ENCODE results near the gene HIVEP3. TPM values are rescaled to one million over a fixed set of nuclear protein-coding genes. Genes with fewer than 3 reads are reported as not detected.

HIVEP3 gene
- total RNA-seq, 1 donor from 2014 or later = 5.8 TPM

DNA sequence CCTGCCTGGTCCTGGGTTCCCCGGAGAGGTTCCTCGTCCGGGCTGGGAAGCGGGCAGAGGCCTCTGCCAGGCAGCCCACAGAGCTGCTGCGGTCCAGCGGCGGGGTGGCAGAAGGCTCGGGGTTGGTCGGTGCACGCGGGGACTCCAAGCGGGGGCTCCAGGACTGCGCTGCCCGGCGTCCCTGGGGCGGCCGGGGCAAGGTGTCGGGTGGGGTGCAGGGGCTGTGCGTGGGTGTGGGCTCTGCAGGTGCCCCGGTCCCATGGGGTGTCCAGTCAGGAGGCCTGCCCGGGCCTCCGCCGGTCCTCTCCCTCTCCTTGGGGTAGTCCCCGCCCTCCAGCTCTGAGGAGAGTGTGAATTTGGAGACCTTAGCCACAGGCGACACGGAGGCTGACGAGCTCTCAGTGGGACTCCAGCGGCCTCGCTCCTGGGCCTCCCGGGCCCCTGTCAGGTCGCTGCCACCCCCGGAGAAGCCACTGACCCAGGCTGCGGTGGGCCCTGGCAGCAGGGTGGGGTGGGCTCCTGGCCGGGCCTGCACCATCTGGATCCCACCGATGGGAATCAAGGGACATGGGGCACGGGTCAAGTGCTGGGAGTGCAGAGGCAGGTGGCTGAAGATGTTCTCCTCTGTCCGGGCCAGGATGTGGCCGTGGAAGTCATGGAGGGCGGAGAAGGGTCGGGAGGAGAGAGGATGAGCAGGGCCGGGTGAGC lies 408.0 kb downstream of the HIVEP3 start:
- H3K27me3 ChIP-seq (ENCODE audit: control insufficient read depth, insufficient read depth, low read length) = no peaks in the 10 kb centered on the region
- no peak overlapping the region for H3K4me3 ChIP-seq (ENCODE audit: low read depth, low read length)
- TF ChIP-seq, protein P1, sequence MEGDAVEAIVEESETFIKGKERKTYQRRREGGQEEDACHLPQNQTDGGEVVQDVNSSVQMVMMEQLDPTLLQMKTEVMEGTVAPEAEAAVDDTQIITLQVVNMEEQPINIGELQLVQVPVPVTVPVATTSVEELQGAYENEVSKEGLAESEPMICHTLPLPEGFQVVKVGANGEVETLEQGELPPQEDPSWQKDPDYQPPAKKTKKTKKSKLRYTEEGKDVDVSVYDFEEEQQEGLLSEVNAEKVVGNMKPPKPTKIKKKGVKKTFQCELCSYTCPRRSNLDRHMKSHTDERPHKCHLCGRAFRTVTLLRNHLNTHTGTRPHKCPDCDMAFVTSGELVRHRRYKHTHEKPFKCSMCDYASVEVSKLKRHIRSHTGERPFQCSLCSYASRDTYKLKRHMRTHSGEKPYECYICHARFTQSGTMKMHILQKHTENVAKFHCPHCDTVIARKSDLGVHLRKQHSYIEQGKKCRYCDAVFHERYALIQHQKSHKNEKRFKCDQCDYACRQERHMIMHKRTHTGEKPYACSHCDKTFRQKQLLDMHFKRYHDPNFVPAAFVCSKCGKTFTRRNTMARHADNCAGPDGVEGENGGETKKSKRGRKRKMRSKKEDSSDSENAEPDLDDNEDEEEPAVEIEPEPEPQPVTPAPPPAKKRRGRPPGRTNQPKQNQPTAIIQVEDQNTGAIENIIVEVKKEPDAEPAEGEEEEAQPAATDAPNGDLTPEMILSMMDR (IDR thresholded peaks at IDR 0.05; ENCODE audit: insufficient read depth, low read length, poor library complexity, severe bottlenecking) = no peak
- peaks cover 2% of the 10 kb centered on the region for H3K36me3 ChIP-seq (ENCODE audit: control insufficient read depth, insufficient read depth, low read length)
- DNase-seq (ENCODE audit: low read depth) = no peak

DNA sequence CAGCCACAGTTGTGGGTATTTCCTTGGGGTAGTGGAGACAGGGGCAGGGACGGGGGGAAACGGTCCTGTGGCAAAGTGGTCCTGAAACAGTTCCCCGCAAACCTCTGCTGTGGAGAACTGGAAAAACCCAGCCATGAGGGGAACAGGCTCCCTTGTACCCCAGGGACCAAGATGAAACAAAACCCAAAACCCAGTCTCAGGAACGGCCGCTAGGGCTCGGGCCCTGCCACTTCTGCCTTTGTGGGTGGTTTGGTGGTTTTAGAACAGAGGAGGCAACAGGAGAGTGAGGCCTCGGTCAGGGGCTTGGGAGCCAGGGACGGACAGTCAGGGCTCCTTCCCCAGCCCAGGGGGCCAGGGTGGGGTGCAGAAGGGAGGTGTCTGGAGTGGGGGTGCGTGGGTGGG lies 409.5 kb downstream of the HIVEP3 start:
- no peak for DNase-seq (ENCODE audit: low read depth)
- Histone ChIP-seq H3K27me3 (ENCODE audit: control insufficient read depth, insufficient read depth, low read length) (no peaks in the 10 kb centered on the region), H3K36me3 (ENCODE audit: control insufficient read depth, insufficient read depth, low read length) (peaks cover 2% of the 10 kb centered on the region), H3K4me3 (ENCODE audit: low read depth, low read length) (no peak overlapping the region)
- TF ChIP-seq, protein P1 (IDR thresholded peaks at IDR 0.05; ENCODE audit: insufficient read depth, low read length, poor library complexity, severe bottlenecking) = no peak

DNA sequence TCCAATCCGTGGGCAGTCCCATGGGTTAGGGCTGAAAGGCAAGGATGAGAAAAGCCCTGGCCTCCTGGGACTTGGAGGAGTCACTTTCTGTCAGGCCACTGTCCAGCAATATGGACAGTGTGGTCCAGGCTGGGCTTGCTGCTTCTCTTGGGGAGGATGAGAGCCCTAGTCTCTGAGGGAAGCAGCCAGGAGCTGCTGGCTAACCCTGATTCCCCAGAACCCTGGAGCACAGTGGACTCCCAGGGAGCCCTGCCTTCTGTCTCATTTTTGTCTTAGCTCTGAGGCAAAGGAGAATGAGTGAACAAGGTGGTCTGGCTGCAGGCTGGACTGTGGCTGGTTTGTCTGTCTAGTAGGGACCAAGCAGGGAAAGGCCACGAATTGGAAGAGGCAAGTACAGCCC lies 410.4 kb downstream of the HIVEP3 start:
- Histone ChIP-seq H3K4me3 (ENCODE audit: low read depth, low read length) (no peak overlapping the region), H3K36me3 (ENCODE audit: control insufficient read depth, insufficient read depth, low read length) (peaks cover 2% of the 10 kb centered on the region), H3K27me3 (ENCODE audit: control insufficient read depth, insufficient read depth, low read length) (no peaks in the 10 kb centered on the region)
- DNase-seq (ENCODE audit: low read depth) = no peak
- TF ChIP-seq, protein P1 (IDR thresholded peaks at IDR 0.05; ENCODE audit: insufficient read depth, low read length, poor library complexity, severe bottlenecking) = no peak

DNA sequence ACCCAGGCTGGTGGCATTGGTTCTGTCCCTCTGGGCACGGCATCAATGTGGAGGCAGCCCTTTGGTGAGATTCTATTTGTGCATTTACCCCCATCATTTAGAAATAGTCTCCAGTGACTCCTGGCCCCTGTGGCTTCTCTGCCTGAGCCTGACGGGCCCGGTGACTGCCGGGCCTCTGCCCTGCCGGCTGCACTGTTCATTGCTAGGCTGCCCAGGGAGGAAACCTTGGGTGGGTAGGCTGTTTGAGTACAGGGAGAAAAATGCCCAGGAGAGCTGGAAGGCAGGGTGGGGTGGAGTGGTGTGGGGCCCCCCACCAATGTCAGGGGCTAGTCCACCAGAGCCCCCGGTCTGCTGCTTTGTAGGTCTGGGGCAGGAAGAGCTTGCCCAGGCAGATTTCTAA lies 410.9 kb downstream of the HIVEP3 start:
- no peak for DNase-seq (ENCODE audit: low read depth)
- no peak overlapping the region for H3K4me3 ChIP-seq (ENCODE audit: low read depth, low read length)
- TF ChIP-seq, protein P1 (IDR thresholded peaks at IDR 0.05; ENCODE audit: insufficient read depth, low read length, poor library complexity, severe bottlenecking) = no peak
- no peaks in the 10 kb centered on the region for H3K27me3 ChIP-seq (ENCODE audit: control insufficient read depth, insufficient read depth, low read length)
- peaks cover 1% of the 10 kb centered on the region for H3K36me3 ChIP-seq (ENCODE audit: control insufficient read depth, insufficient read depth, low read length)

DNA sequence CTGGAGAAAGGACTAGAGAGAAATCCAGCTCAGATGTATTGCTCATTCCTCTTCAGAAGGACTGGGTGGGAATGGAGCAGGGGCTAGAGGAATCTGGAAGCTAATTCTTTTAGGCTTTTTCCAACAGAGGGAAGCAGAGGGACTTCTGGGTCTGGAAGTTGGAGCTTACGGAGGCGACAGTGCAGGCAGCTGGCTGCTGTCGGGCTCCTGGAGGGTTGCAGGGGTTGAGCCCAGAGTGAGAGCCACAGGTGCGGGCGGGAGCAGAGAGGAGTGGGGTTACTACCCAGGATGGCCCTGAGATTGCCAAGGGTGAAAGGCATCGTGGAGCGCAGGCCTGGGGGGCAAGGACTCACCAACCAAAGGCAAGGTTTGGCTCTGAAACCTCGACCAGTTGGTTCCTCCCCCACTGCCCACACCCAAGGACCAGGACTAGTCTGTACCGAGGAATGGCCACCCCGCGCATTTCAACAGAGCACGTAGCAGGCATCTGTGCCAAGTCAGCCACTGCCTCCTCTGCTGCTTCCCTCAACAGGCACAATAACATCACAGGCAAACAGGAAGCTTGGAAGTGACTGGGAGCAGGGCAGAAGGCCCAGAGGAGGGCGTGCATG lies 411.5 kb downstream of the HIVEP3 start:
- DNase-seq (ENCODE audit: low read depth) = no peak
- peaks cover 1% of the 10 kb centered on the region for H3K36me3 ChIP-seq (ENCODE audit: control insufficient read depth, insufficient read depth, low read length)
- H3K27me3 ChIP-seq (ENCODE audit: control insufficient read depth, insufficient read depth, low read length) = no peaks in the 10 kb centered on the region
- no peak overlapping the region for H3K4me3 ChIP-seq (ENCODE audit: low read depth, low read length)
- TF ChIP-seq, protein P1 (IDR thresholded peaks at IDR 0.05; ENCODE audit: insufficient read depth, low read length, poor library complexity, severe bottlenecking) = no peak
